NCI-H1417 treated with DMSO at 0.1 percent for 48 hours (cell line): ENCODE results near the gene AGPAT1.

Experiments used
- DNase-seq: peaks from one replicate; lab custom pipeline; 2025; lab: John Stamatoyannopoulos, UW

AGPAT1 gene

DNA sequence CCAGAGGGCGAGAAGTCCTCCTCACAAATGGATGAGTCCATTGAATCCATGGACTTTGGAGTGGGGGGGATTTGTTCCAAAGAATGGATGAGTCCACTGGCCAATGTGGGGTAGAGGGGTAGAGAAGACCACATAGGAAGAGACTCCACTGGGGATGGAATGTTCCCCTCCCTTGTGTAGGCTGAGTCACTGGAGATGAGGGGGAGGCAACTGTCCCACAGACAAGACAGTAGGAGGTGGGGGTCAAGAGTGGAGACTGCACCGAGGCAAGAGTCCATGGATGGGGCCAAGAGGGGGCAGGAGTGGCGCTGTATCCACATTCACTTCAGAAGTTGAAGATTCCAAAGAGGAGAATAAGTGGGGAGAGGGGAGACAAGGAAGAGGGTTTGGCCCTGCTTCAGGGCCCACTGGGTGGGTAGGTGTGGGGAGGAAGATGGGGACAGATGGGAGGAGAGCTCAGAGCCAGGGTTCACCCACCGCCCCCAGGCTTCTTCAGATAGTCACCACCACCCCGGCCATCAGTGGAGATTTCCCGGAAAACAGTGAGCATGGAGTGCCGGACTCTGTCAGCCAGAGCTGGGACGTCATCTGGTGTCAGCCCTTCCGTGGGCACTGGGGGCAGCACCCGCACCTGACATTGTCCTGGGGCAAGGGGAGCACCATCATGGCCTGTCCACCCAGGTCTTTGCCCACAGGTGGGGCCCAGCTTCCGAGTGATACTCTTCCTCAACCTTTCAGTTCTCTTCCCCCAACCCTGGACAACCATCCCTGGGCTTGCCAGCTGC lies 6.9 kb downstream of the AGPAT1 start:
- no peak for DNase-seq

- no peak for DNase-seq
Observed at GRCh38 chr6:32168350-32168749, 7.5 kb downstream of the AGPAT1 start.

DNA sequence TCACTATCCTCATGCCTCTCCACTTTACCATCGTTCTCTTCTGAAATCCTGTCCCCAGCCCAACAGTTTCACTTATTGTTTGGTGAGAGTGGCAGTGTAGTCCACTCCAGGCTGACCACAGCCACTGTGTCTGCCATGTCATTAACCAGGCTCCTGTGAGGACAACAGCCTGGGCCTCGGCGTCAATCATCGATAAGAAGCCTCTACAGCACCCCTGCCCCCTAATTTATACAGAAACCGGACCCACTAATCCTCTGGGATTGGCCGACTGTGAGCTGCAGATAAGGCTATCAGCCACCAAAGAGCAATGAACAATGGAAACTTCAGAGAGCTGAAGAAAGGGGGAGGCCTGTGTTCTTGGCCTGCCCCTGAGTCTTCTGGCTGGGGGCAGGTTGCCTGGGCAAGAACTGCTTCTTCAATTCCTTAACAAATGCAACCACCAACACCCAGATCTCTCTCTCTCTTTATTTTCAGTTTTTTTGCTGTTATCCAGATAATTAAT lies 8.1 kb downstream of the AGPAT1 start:
- DNase-seq, result no peak

- DNase-seq, result no peak
Observed at GRCh38 chr6:32167154-32167760, 8.6 kb downstream of the AGPAT1 start.

DNA sequence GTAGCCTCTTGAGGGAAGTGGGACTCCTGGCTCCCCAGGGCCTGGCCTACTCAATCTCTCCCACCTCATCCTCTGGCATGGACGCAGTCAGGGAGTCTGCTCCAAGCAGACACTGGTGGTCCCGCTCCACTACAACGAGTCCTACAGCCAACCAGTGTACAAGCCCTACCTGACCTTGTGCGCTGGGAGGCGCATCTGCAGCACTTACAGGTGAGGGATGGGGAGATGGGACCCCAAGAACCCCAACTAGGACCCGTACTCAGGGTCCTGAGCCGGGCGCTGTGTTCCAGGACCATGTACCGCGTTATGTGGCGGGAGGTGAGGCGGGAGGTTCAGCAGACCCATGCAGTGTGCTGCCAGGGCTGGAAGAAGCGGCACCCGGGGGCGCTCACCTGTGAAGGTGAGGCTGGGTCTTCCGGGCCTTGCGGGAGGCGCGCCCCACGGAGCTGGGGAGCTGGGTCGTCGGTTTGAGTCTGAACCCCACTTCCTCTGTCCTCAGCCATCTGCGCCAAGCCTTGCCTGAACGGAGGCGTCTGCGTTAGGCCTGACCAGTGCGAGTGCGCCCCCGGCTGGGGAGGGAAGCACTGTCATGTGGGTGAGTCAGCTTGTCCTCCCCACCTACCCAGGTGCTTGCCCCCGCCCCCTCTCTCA lies 9.3 kb downstream of the AGPAT1 start:
- DNase-seq, result no peak

DNA sequence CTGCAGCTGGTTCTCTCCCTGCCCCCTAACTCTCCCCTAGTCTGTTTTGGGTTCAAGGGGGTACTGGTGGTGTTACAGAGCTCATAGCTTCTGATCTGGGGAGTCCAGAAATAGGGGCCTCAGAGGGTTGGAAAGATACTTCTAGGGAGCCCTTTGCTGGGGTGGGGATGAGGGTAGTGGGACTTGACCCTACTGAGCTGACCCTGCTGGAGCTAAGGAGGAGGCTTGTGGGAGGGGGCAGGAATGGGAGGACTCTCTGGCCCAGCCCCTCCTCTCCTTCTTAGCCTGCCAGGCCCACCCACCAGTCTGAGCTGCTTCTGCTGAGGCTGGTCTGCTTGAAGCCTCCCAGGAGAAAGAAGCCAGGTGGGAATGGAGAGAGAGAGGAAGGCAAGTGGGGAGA lies 11.6 kb downstream of the AGPAT1 start, which contains the start of gene EGFL8:
TSS of gene EGFL8 (plus strand) at position 301 of the 400 bp plus-strand sequence. CDS start 1,571 bp downstream, outside the sequence.
- no peak for DNase-seq

- DNase-seq, result no peak
Observed at GRCh38 chr6:32163559-32164258, 12.2 kb downstream of the AGPAT1 start.

DNA sequence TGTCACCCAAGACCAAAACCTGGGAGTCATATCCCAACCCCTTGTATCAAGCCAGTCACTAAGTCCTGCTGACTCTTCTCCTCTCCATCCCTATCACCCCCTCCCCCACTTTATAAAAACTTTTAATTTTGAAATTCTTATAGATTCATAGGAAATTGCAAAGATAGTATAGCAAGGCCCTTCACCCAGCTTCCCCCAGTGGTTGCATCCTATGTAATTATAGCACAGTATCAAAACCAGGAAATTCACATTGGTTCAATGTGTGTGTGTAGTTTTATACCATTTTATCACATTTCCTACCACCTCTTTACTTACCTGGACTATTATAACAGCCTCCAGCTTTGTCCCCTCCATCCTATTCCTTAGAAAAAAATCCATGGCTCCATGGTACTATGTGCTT lies 17.8 kb downstream of the AGPAT1 start:
- no peak for DNase-seq

- DNase-seq, result no peak
Observed at GRCh38 chr6:32156891-32157290, 19.0 kb downstream of the AGPAT1 start.

GRCh38 chr6:32154514-32155161 lies 21.2 kb downstream of the AGPAT1 start:
- no peak for DNase-seq

- peak; percentile 71 for DNase-seq
Observed at GRCh38 chr6:32153564-32154513, 22.0 kb downstream of the AGPAT1 start, which contains the start of gene PPT2. TSS of gene PPT2 (plus strand) at chr6:32154141. CDS start at chr6:32154595, 454 bp downstream.

DNA sequence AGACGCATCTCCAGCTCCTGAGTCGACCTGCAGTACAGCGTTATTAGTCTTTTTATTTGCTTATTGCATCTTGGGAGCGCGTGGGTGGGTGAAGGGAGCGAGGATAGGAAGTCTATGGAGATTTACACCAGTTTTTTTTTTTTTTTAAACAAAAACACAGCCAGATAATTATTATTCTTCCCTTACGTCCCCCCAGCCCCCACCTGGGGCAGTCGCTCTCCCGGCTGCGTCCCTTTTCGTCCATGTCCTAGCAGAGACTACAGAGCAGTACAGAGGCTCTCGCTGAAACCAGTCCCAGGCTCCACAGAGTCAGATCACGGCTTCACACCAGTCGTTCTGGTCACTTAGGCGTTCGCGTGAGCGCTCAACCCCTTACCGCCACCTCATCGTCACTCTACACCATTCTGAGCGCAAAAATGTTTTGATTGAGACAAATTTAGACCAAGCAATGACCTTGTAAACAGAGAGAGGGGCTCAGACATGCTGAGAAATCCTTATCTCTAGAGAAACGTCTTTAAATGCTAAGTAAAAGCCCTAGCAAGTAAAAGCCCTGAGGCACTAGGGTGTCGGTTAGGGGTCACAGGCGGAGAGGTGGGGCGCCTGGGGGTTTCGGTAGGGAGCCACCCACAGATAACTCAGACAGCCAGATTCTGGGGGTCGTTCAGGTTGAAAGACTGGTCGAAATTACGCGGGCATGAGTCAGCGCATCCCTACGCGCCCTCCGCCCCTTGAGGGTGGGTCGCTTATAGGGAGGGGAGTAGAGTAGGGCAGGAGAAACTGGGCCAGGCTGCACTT lies 22.9 kb downstream of the AGPAT1 start:
- DNase-seq, result no peak

DNA sequence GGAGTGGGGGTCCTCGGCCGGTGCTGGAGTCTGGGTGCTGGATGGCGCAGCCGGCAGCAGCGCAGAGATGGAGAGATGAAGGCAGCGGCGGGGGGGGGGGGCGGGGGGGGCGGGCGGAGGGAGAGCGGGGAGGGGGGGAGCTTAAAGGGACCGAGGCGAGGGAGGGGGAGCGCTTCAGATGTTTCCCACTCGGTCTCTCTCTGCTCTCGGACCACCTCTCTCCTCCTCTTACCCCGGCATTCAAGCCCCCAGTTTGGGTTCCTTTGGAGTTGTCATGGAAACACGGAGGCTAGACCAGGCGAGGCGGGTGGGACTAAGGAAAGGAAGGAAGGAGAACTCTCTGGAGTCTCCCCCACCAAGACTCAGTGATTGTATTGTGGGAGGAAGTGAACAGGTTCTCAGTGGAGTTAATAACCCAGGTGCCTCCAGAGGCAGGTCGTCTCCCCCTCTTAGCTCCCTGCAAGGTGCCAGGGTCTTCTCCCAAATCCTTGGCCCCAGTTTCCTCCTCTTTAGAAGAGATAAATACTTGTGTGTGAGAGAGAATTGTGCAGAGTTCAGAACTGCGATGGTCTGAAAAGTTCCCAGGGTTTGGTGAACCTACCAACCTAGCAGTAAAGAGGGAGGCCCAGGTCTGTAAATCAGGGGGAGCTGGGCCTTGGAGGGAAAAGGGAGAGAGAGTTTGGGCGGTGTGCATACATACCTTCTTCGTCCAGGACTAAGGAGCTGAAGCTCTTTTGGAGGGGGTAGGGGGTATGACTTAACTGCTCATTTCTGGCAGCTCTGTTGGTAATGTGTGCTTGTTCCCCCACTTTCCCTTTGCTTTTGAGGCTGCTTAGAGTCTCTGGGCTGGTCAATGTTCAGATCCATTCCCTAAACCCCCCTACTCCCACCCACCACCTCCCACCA lies 23.8 kb downstream of the AGPAT1 start, which contains the start of gene PRRT1:
TSS of gene PRRT1 (minus strand) at position 77 of the 906 bp plus-strand sequence. CDS start 112 bp downstream, outside the sequence.
- DNase-seq, result no peak

- no peak for DNase-seq
Observed at GRCh38 chr6:32151181-32151862, 24.6 kb downstream of the AGPAT1 start.

DNA sequence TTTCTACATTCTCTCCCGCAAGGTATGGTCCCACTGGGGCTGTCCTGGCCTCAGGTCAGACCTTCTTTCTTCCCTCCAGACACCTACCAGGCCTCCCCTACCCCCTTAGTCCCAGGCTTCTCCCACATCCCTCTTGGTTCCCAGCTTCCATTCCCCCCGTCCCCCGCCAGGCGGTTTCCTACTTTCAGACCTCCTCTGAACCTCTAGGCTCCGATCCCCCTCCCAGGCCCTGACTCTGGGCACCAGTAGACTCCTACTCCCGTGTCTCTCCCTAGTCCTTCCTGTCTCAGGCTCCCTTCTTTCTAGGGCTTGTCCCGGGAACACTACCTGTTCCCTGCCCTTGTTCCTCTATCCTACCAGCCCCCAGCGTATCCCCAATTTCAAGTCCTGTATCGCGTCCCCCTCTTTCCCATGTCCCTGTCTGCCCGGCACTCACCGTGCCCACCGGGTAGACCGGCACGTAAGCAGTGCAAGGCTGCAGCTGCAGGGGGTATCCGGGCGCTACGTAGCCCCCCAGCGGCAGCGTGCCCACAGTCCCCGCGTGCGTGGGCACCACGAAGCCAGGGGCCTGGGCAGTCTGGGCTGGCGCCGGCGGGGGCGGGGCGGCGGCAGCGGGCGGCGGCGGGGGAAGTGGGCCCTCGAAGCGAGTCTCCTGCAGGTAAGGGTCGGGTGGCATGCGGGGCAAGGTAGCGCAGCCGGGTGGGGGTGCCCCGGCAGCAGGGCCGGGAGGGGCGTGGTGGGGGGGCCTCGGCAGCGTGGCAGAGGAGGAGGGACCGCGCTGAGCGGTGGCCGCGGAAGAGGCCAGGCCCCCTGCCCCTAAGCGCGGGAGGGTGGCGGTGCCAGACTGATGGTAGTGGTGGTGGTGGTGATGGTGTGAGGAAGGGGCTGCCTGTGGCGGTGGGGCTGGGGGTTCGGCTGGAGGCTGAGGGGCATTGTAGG lies 25.7 kb downstream of the AGPAT1 start:
- DNase-seq, result no peak

DNA sequence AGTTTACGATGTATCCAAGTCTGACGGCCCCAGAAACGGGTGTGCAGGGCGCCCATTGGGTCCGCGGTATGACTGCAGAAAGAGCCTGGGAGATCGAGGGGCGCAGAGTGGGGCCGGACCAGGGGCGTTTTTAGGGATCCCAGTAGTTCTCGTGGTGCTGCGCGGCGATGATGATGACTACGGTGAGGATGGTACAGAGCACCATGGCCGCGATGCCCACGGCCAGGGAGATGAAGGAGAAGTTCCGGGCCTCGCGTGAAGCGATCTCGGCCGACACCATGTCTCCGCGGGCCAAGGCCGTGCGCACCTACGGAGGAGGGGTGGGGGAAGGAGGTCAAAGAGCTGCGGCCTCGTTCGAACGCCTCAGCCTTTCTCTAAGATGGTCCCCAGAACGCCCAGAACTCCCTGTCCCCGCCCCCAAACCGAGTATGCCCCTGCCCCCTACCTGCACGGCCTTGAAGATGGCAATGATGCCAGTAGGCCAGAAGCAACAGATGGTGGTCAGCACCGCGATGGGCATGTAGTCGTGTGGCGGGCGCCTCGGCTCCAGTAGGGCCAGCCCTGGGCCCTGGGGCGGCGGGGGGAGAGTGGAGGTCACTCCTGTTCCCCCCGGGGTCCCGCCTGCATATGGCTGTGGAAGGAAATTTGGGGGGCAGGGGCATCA lies 26.7 kb downstream of the AGPAT1 start:
- no peak for DNase-seq
